Effector memory CD8-positive, alpha-beta T cell (primary cell): ENCODE measurements around the gene NME4.

Experiments used
- ATAC-seq: fragments of 150-1000 bp; cut with Tn5 transposase; replicated peaks from 2 replicates; pipeline ENCODE4 v1.10.0; 2021; ENCODE audit warnings: mild to moderate bottlenecking, moderate library complexity
- DNase-seq, 3 experiments: peaks; one replicate each; pipeline ENCODE4 v3.0.0; 2021
- H3K27ac Mint-ChIP-seq, 2 donors: one replicate each; pipeline ENCODE4 v1.8.0; 2022; ENCODE audit warnings: mild to moderate bottlenecking in 2 of 2, mixed read lengths in 2 of 2, moderate library complexity in 2 of 2
- H3K27me3 Mint-ChIP-seq, 2 donors: one replicate each; pipeline ENCODE4 v1.8.0; 2022; ENCODE audit warnings: mixed read lengths in 2 of 2
- H3K36me3 Mint-ChIP-seq: one replicate; pipeline ENCODE4 v1.8.0; 2022; ENCODE audit warnings: mild to moderate bottlenecking, moderate library complexity, mixed read lengths; ENCODE audit not compliant: insufficient read depth
- H3K4me1 Mint-ChIP-seq, 2 donors: one replicate each; pipeline ENCODE4 v1.8.0; 2022; ENCODE audit warnings: low read depth in 2 of 2, mixed read lengths in 2 of 2
- H3K4me3 Mint-ChIP-seq, 2 donors: one replicate each; pipeline ENCODE4 v1.8.0; 2022; ENCODE audit warnings: mild to moderate bottlenecking in 2 of 2, mixed read lengths in 2 of 2, moderate library complexity in 2 of 2
- H3K9me3 Mint-ChIP-seq, 2 donors: one replicate each; pipeline ENCODE4 v1.8.0; 2022; ENCODE audit warnings: mixed read lengths in 2 of 2

The NME4 gene

GRCh38 chr16:424623-425081 is 27.7 kb downstream of the NME4 start:
- peak overlapping the region; percentile 90 to 93 for H3K27ac Mint-ChIP-seq
- peaks cover 22 to 35% of the 10 kb centered on the region in 2 donors for H3K4me1 Mint-ChIP-seq
- DNase-seq = no peak
- H3K27me3 Mint-ChIP-seq = no peaks in the 10 kb centered on the region
- H3K36me3 Mint-ChIP-seq = peaks cover 19% of the 10 kb centered on the region
- peak overlapping the region; percentile 85 for H3K4me3 Mint-ChIP-seq
- ATAC-seq = no peak
- H3K9me3 Mint-ChIP-seq = no peaks in the 10 kb centered on the region

- no peaks in the 10 kb centered on the region for H3K9me3 Mint-ChIP-seq
- H3K27ac Mint-ChIP-seq = peak within 1 kb of the TSS; percentile 90 to 93
- peaks cover 24 to 39% of the 10 kb centered on the region in 2 donors for H3K4me1 Mint-ChIP-seq
- DNase-seq = peak; percentile 73 to 82 (median 78)
- peak within 1 kb of the TSS; percentile 85 for H3K4me3 Mint-ChIP-seq
- peak; percentile 87 for ATAC-seq
- H3K27me3 Mint-ChIP-seq = no peaks in the 10 kb centered on the region
- H3K36me3 Mint-ChIP-seq = peaks cover 19% of the 10 kb centered on the region
Measured at GRCh38 chr16:425082-425718, 28.2 kb downstream of the NME4 start, which contains the start of gene RAB11FIP3. Gene RAB11FIP3, plus strand, starts transcription at chr16:425649. Its CDS starts 358 bp downstream, at chr16:426007.

- Mint-ChIP-seq H3K9me3 (no peaks in the 10 kb centered on the region), H3K4me3 (peak overlapping the region; percentile 85), H3K36me3 (peaks cover 19% of the 10 kb centered on the region), H3K4me1 (peaks cover 24 to 39% of the 10 kb centered on the region in 2 donors), H3K27me3 (no peaks in the 10 kb centered on the region), H3K27ac (peak overlapping the region; percentile 90 to 93)
- ATAC-seq = peak; percentile 64
- DNase-seq = peak in 2 of 3 experiments; percentile 36 to 48
Measured at GRCh38 chr16:425740-426114, 28.7 kb downstream of the NME4 start.

- Mint-ChIP-seq H3K27me3 (no peaks in the 10 kb centered on the region), H3K27ac (peak overlapping the region; percentile 20 to 74), H3K4me3 (peak overlapping the region; percentile 76 to 81), H3K36me3 (peaks cover 20% of the 10 kb centered on the region), H3K4me1 (peaks cover 26 to 43% of the 10 kb centered on the region in 2 donors), H3K9me3 (no peaks in the 10 kb centered on the region)
- ATAC-seq (no peak), DNase-seq (no peak)
Measured at GRCh38 chr16:426115-426905, 29.3 kb downstream of the NME4 start.

- Mint-ChIP-seq H3K9me3 (no peaks in the 10 kb centered on the region), H3K4me3 (peak overlapping the region; percentile 76 to 81), H3K27ac (peak overlapping the region; percentile 20 to 74), H3K27me3 (no peaks in the 10 kb centered on the region), H3K36me3 (peaks cover 23% of the 10 kb centered on the region), H3K4me1 (peaks cover 26 to 43% of the 10 kb centered on the region in 2 donors)
- DNase-seq (no peak), ATAC-seq (no peak)
Measured at GRCh38 chr16:426906-427249, 29.9 kb downstream of the NME4 start.

- peaks cover 23% of the 10 kb centered on the region for H3K36me3 Mint-ChIP-seq
Measured at GRCh38 chr16:427250-427649, 30.3 kb downstream of the NME4 start.

GRCh38 chr16:430904-431303 is 33.9 kb downstream of the NME4 start:
- ATAC-seq = no peak
- H3K9me3 Mint-ChIP-seq = no peaks in the 10 kb centered on the region
- no peak for DNase-seq
- no peaks in the 10 kb centered on the region for H3K27me3 Mint-ChIP-seq
- no peak overlapping the region for H3K27ac Mint-ChIP-seq
- H3K36me3 Mint-ChIP-seq = peaks cover 21% of the 10 kb centered on the region
- H3K4me3 Mint-ChIP-seq = no peak overlapping the region
- peaks cover 24 to 38% of the 10 kb centered on the region in 2 donors for H3K4me1 Mint-ChIP-seq

More at GRCh38 chr16:427250-427649, 30.3 kb downstream of the NME4 start:
- Mint-ChIP-seq H3K4me1 (peaks cover 26 to 43% of the 10 kb centered on the region in 2 donors), H3K9me3 (no peaks in the 10 kb centered on the region), H3K27ac (peak overlapping the region; percentile 20 to 74), H3K27me3 (no peaks in the 10 kb centered on the region), H3K4me3 (peak overlapping the region; percentile 76 to 81)
- DNase-seq = no peak
- no peak for ATAC-seq

GRCh38 chr16:440627-441026 is 43.6 kb downstream of the NME4 start:
- peaks cover 12% of the 10 kb centered on the region for H3K36me3 Mint-ChIP-seq
- DNase-seq (no peak), ATAC-seq (no peak)
- no peak overlapping the region for H3K27ac Mint-ChIP-seq
- no peaks in the 10 kb centered on the region for H3K9me3 Mint-ChIP-seq
- peaks cover 3 to 6% of the 10 kb centered on the region in 2 donors for H3K4me1 Mint-ChIP-seq
- no peaks in the 10 kb centered on the region for H3K27me3 Mint-ChIP-seq
- H3K4me3 Mint-ChIP-seq = no peak overlapping the region

- H3K4me1 Mint-ChIP-seq = peaks cover 3 to 6% of the 10 kb centered on the region in 2 donors
- DNase-seq (no peak), ATAC-seq (no peak)
- H3K27me3 Mint-ChIP-seq = no peaks in the 10 kb centered on the region
- H3K9me3 Mint-ChIP-seq = no peaks in the 10 kb centered on the region
- peaks cover 12% of the 10 kb centered on the region for H3K36me3 Mint-ChIP-seq
- no peak overlapping the region for H3K27ac Mint-ChIP-seq
- H3K4me3 Mint-ChIP-seq = no peak overlapping the region
Measured at GRCh38 chr16:441447-441846, 44.4 kb downstream of the NME4 start.

- ATAC-seq (no peak), DNase-seq (no peak)
- Mint-ChIP-seq H3K27me3 (no peaks in the 10 kb centered on the region), H3K4me1 (peaks cover 6 to 9% of the 10 kb centered on the region in 2 donors), H3K27ac (no peak overlapping the region), H3K4me3 (no peak overlapping the region), H3K9me3 (no peaks in the 10 kb centered on the region), H3K36me3 (peaks cover 17% of the 10 kb centered on the region)
Measured at GRCh38 chr16:442976-443375, 46.0 kb downstream of the NME4 start.

- ATAC-seq (no peak), DNase-seq (no peak)
- Mint-ChIP-seq H3K27me3 (no peaks in the 10 kb centered on the region), H3K4me1 (peaks cover 7 to 9% of the 10 kb centered on the region in 2 donors), H3K4me3 (no peak overlapping the region), H3K36me3 (peaks cover 18% of the 10 kb centered on the region), H3K9me3 (no peaks in the 10 kb centered on the region), H3K27ac (no peak overlapping the region)
Measured at GRCh38 chr16:444027-444426, 47.0 kb downstream of the NME4 start.

GRCh38 chr16:445566-445965 is 48.6 kb downstream of the NME4 start:
- Mint-ChIP-seq H3K27ac (no peak overlapping the region), H3K27me3 (no peaks in the 10 kb centered on the region), H3K9me3 (no peaks in the 10 kb centered on the region), H3K4me3 (no peak overlapping the region), H3K36me3 (peaks cover 15% of the 10 kb centered on the region), H3K4me1 (peaks cover 9 to 11% of the 10 kb centered on the region in 2 donors)
- no peak for DNase-seq
- ATAC-seq = no peak
